ENCODE results near the gene NUB1. TPM values are rescaled to one million over a fixed set of nuclear protein-coding genes. Genes with fewer than 3 reads are reported as not detected.

The NUB1 gene
- total RNA-seq, 4 donors from 2014 or later, result 40.1 to 48.3 (median 47.5) TPM

- TF ChIP-seq CTCF (IDR thresholded peaks at IDR 0.05) (no peak), POLR2A (IDR thresholded peaks at IDR 0.05) (no peak)
- 75 to 76% methylated on average over 10 of the region's 10 CpGs for WGBS, 2 donors
- DNase-seq (ENCODE audit: low spot score in 2 of 2), result no peak
- intact Hi-C loops (cut with DNase I; ENCODE audit: low total_unique reads), result no loop called here
- no peak overlapping the region for H3K4me3 ChIP-seq (ENCODE audit: low read depth, poor library complexity, severe bottlenecking)
These were observed 86.2 kb downstream of the NUB1 start for GRCh38 chr7:151427705-151428377.

Other genes starting within 250 kb of the NUB1 start
- gene GBX1, start 174.1 kb upstream of the NUB1 start, total RNA-seq, result 1 to 10 TPM in 1 of 4 donors, not detected in 3; 2.4 TPM
- not detected for gene ASB10, start 154.6 kb upstream of the NUB1 start, total RNA-seq
- gene H2BK1, start 131.3 kb upstream of the NUB1 start, total RNA-seq, result not detected
- 100 to 1,000 TPM in 1 of 4 donors, 10 to 100 TPM in 3; 16.4 to 267 (median 29.1) TPM for gene ABCF2, start 114.6 kb upstream of the NUB1 start, total RNA-seq
- 10 to 100 TPM; 15.4 to 32.2 (median 26.7) TPM for gene CHPF2, start 109.3 kb upstream of the NUB1 start, total RNA-seq
- gene SMARCD3, start 93.1 kb upstream of the NUB1 start, total RNA-seq, result 10 to 100 TPM in 3 of 4 donors, 1 to 10 TPM in 1; 4.8 to 19.8 (median 13.5) TPM
- gene WDR86, start 68.2 kb downstream of the NUB1 start, total RNA-seq, result 1 to 10 TPM in 3 of 4 donors, not detected in 1; 1.4 to 2.4 (median 2.0) TPM
- not detected for gene CRYGN, start 98.3 kb downstream of the NUB1 start, total RNA-seq
- gene RHEB, start 178.1 kb downstream of the NUB1 start, total RNA-seq, result 10 to 100 TPM; 41.2 to 64.4 (median 53.5) TPM